Parathyroid adenoma (tissue), 2 donors: ENCODE data around the gene TRIM13.
"Not testable (repeated sequence)": the region's sequence is repeated elsewhere in the genome, so short reads cannot be mapped to it uniquely, and the experiment has no call there.

Experiments used
- H2AFZ ChIP-seq: fragments of 300-600 bp; sonication (generic); one replicate; pipeline ENCODE4 v1.7.0; 2017; ENCODE audit warnings: antibody characterized with exemption, mild to moderate bottlenecking
- H3K27ac ChIP-seq: fragments of 300-600 bp; sonication (generic); one replicate; pipeline ENCODE4 v1.7.0; 2017
- H3K27me3 ChIP-seq: fragments of 300-600 bp; sonication (generic); one replicate; pipeline ENCODE4 v1.7.0; 2017; ENCODE audit warnings: low read length; ENCODE audit not compliant: control insufficient read depth, insufficient read depth
- H3K36me3 ChIP-seq: fragments of 300-600 bp; sonication (generic); one replicate; pipeline ENCODE4 v1.7.0; 2017; ENCODE audit warnings: low read length; ENCODE audit not compliant: control insufficient read depth, insufficient read depth
- H3K4me1 ChIP-seq: fragments of 300-600 bp; sonication (generic); one replicate; pipeline ENCODE4 v1.7.0; 2017; ENCODE audit warnings: control low read depth
- H3K4me2 ChIP-seq: fragments of 300-600 bp; sonication (generic); one replicate; pipeline ENCODE4 v1.7.0; 2017; ENCODE audit warnings: low read length
- H3K4me3 ChIP-seq: fragments of 300-600 bp; sonication (generic); one replicate; pipeline ENCODE4 v1.7.0; 2017; ENCODE audit warnings: low read depth, low read length
- H3K79me2 ChIP-seq: fragments of 300-600 bp; sonication (generic); one replicate; pipeline ENCODE4 v1.7.0; 2017; ENCODE audit warnings: control low read depth
- H3K9ac ChIP-seq: fragments of 300-600 bp; sonication (generic); one replicate; pipeline ENCODE4 v1.7.0; 2017; ENCODE audit warnings: mild to moderate bottlenecking
- H3K9me3 ChIP-seq: fragments of 300-600 bp; sonication (generic); one replicate; pipeline ENCODE4 v1.7.0; 2017; ENCODE audit warnings: low read length; ENCODE audit not compliant: control insufficient read depth
- TF ChIP-seq, protein P1 (sequence below): fragments of 300-600 bp; sonication (generic); IDR thresholded peaks from one replicate; pipeline ENCODE4 v1.7.0; 2017; ENCODE audit warnings: antibody characterized with exemption, mild to moderate bottlenecking
- donor health status: primary hyperparathyroidism.

TRIM13 gene

DNA sequence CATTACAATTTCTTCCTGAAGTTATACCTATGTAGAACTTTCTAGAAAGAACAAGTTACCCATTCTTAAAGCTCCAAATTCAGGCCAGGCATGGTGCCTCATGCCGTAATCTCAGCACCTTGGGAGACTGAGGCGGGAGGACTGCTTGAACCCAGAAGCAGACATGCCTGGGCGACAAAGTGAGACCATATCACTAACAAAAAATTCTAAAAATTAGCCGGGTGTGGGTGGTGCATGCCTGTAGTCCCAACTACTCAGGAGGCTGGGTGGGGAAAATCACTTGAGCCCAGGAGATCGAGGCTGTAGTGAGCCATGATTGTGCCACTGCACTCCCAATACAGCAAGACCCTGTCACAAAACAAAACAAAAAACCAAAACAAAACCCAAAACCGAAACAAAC, 41.4 kb downstream of the TRIM13 start:
- H3K4me3 ChIP-seq: no peak overlapping the region
- H3K79me2 ChIP-seq: no peaks in the 10 kb centered on the region
- no peak overlapping the region for H3K4me2 ChIP-seq
- TF ChIP-seq, protein P1, sequence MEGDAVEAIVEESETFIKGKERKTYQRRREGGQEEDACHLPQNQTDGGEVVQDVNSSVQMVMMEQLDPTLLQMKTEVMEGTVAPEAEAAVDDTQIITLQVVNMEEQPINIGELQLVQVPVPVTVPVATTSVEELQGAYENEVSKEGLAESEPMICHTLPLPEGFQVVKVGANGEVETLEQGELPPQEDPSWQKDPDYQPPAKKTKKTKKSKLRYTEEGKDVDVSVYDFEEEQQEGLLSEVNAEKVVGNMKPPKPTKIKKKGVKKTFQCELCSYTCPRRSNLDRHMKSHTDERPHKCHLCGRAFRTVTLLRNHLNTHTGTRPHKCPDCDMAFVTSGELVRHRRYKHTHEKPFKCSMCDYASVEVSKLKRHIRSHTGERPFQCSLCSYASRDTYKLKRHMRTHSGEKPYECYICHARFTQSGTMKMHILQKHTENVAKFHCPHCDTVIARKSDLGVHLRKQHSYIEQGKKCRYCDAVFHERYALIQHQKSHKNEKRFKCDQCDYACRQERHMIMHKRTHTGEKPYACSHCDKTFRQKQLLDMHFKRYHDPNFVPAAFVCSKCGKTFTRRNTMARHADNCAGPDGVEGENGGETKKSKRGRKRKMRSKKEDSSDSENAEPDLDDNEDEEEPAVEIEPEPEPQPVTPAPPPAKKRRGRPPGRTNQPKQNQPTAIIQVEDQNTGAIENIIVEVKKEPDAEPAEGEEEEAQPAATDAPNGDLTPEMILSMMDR: no peak
- H3K36me3 ChIP-seq: no peaks in the 10 kb centered on the region
- no peaks in the 10 kb centered on the region for H3K27me3 ChIP-seq
- no peak overlapping the region for H3K9ac ChIP-seq
- H3K27ac ChIP-seq: no peak overlapping the region
- no peaks in the 10 kb centered on the region for H3K4me1 ChIP-seq
- no peaks in the 10 kb centered on the region for H3K9me3 ChIP-seq
- no peak overlapping the region for H2AFZ ChIP-seq

DNA sequence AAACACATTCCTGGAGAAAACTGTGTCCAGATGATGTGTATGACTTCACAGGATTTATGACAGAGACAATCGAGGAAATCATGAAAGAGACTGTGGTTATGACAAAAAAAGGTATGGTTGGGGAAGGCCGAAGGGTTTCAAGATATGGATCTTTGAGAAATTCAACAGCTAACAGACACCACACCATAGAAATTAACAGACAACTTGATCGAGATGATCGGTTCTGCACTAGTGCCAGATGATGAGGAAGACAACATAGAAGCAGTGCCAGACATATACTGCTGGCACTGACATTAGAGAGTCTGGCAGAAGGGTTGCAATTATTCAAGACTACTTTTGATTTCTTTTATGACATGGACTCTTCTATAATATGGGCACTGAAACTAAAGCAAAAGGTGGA, 55.6 kb downstream of the TRIM13 start:
- H3K4me3 ChIP-seq: no peak overlapping the region
- no peak overlapping the region for H3K4me2 ChIP-seq
- H3K9me3 ChIP-seq: no peaks in the 10 kb centered on the region
- TF ChIP-seq, protein P1: no peak
- no peaks in the 10 kb centered on the region for H3K4me1 ChIP-seq
- no peaks in the 10 kb centered on the region for H3K36me3 ChIP-seq
- H3K27me3 ChIP-seq: no peaks in the 10 kb centered on the region
- H2AFZ ChIP-seq: no peak overlapping the region
- no peaks in the 10 kb centered on the region for H3K79me2 ChIP-seq
- H3K9ac ChIP-seq: no peak overlapping the region
- H3K27ac ChIP-seq: no peak overlapping the region

DNA sequence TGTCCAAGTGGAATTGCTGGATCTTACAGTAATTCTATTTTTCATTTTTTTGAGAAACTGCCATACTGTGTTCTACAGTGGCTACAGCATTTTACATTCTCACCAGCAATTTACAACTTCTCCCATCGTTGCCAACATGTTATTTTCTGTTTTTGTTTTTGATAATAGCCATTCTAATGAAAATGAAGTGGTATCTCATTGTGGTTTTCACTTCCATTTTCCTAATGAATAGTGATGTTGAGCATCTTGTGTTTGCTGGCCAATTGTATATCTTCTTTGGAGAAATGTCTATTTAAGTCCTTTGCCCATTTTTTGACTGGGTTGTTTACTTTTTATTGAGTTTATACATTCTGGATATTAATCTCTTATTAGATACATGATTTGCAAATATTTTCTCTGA, 57.0 kb downstream of the TRIM13 start:
- Histone ChIP-seq H3K4me2 (no peak overlapping the region), H3K4me1 (no peaks in the 10 kb centered on the region), H2AFZ (no peak overlapping the region), H3K4me3 (no peak overlapping the region), H3K9me3 (no peaks in the 10 kb centered on the region), H3K9ac (no peak overlapping the region), H3K27me3 (no peaks in the 10 kb centered on the region), H3K36me3 (no peaks in the 10 kb centered on the region), H3K27ac (no peak overlapping the region), H3K79me2 (no peaks in the 10 kb centered on the region)
- TF ChIP-seq, protein P1: no peak

- TF ChIP-seq, protein P1: no peak
- Histone ChIP-seq H2AFZ (no peak overlapping the region), H3K27ac (no peak overlapping the region), H3K9me3 (no peaks in the 10 kb centered on the region), H3K27me3 (no peaks in the 10 kb centered on the region), H3K4me1 (no peaks in the 10 kb centered on the region), H3K36me3 (no peaks in the 10 kb centered on the region), H3K4me2 (no peak overlapping the region), H3K79me2 (no peaks in the 10 kb centered on the region), H3K9ac (no peak overlapping the region), H3K4me3 (no peak overlapping the region)
Measured at GRCh38 chr13:50055454-50055853, 58.6 kb downstream of the TRIM13 start.

DNA sequence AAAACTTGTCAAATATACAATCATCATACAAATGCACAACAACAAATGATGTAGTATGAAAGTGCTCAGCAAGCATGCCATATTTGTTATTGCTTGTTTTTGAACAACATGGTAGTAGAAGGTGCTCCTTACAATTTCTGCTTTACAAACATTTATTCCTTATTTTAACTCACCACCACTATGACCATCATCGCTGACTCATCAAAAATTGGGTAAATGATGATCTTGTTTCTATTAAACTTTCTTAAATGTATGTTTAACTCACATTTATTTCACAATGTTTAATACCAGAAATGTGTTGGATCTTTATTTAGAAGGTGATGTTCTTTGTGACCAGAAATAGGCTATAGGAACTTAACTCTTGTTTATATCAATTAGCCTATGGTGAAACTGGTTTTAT, 63.9 kb downstream of the TRIM13 start:
- H3K9me3 ChIP-seq: no peaks in the 10 kb centered on the region
- TF ChIP-seq, protein P1: no peak
- no peaks in the 10 kb centered on the region for H3K36me3 ChIP-seq
- H3K4me1 ChIP-seq: no peaks in the 10 kb centered on the region
- no peak overlapping the region for H2AFZ ChIP-seq
- no peak overlapping the region for H3K4me3 ChIP-seq
- H3K4me2 ChIP-seq: no peak overlapping the region
- no peak overlapping the region for H3K9ac ChIP-seq
- no peaks in the 10 kb centered on the region for H3K79me2 ChIP-seq
- H3K27ac ChIP-seq: no peak overlapping the region
- no peaks in the 10 kb centered on the region for H3K27me3 ChIP-seq

GRCh38 chr13:50062336-50062735, 65.5 kb downstream of the TRIM13 start:
- H2AFZ ChIP-seq, H3K27me3 ChIP-seq, H3K9ac ChIP-seq, H3K4me3 ChIP-seq, H3K4me2 ChIP-seq, H3K27ac ChIP-seq, H3K9me3 ChIP-seq, H3K36me3 ChIP-seq, H3K4me1 ChIP-seq, H3K79me2 ChIP-seq: not testable (repeated sequence)
